MCF 10A (cell line): ENCODE results near the gene PAMR1. TPM values are rescaled to one million over a fixed set of nuclear protein-coding genes. Genes with fewer than 3 reads are reported as not detected.
A peak's percentile ranks its signal among the peaks of the same experiment; 100 is the strongest.

Source experiments
- BruUV-seq: library from RNA; stranded (reverse); fragments of 400-500 nt; replicated peaks from 2 replicates; lab custom pipeline; 2021; lab: Mats Ljungman, UMichigan
- CTCF ChIA-PET: fragments of 300-600 bp; sonication (Branson Sonifier 250); formaldehyde crosslinking; extraction: SDS; loops from one replicate; lab custom pipeline; 2021; ENCODE audit warnings: antibody characterized with exemption, inconsistent platforms; lab: Yijun Ruan, JAX
- POLR2A ChIA-PET: fragments of 300-600, 350-650 bp; sonication (Branson Sonifier 250); formaldehyde crosslinking; extraction: SDS; loops from one replicate; lab custom pipeline; 2020; ENCODE audit warnings: antibody characterized with exemption, inconsistent platforms; lab: Yijun Ruan, JAX
- DNase-seq: peaks from one replicate; pipeline ENCODE4 v3.0.0-alpha.2; 2018; ENCODE audit not compliant: unreplicated experiment
- H3K27ac Mint-ChIP-seq: one replicate; pipeline ENCODE4 v1.8.0; 2022; ENCODE audit warnings: mild to moderate bottlenecking, low read depth, mixed read lengths; ENCODE audit not compliant: unreplicated experiment
- H3K27me3 Mint-ChIP-seq: one replicate; pipeline ENCODE4 v1.8.0; 2022; ENCODE audit warnings: mixed read lengths; ENCODE audit not compliant: insufficient read depth, unreplicated experiment
- H3K36me3 Mint-ChIP-seq: one replicate; pipeline ENCODE4 v1.8.0; 2022; ENCODE audit warnings: mild to moderate bottlenecking, moderate library complexity, mixed read lengths; ENCODE audit not compliant: insufficient read depth, unreplicated experiment
- H3K4me1 Mint-ChIP-seq: one replicate; pipeline ENCODE4 v1.8.0; 2022; ENCODE audit warnings: mixed read lengths; ENCODE audit not compliant: insufficient read depth, unreplicated experiment
- H3K4me3 Mint-ChIP-seq: one replicate; pipeline ENCODE4 v1.8.0; 2022; ENCODE audit warnings: mild to moderate bottlenecking, moderate library complexity, mixed read lengths; ENCODE audit not compliant: unreplicated experiment
- H3K9me3 Mint-ChIP-seq: one replicate; pipeline ENCODE4 v1.8.0; 2022; ENCODE audit warnings: mixed read lengths; ENCODE audit not compliant: unreplicated experiment
- CTCF ChIP-seq: fragments of 200-600 bp; IDR thresholded peaks from one replicate; pipeline ENCODE4 v1.8.0; 2022; ENCODE audit warnings: antibody characterized with exemption, mild to moderate bottlenecking; ENCODE audit not compliant: unreplicated experiment
- intact Hi-C: fragments of 100-400 bp; cut with micrococcal nuclease; formaldehyde crosslinking; loops from 2 replicates; pipeline ENCODE4 v1.14.1; 2022
- total RNA-seq: library from RNA; stranded (reverse); gene quantifications from 2 replicates; pipeline ENCODE4 v1.2.3, GENCODE V29; 2022

The PAMR1 gene
- total RNA-seq, 1 experiment from 2014 or later: 0.51 TPM

- intact Hi-C loops: no loop called here
- TF ChIP-seq CTCF: no peak
- CTCF ChIA-PET: no interaction called here
- POLR2A ChIA-PET: interaction anchor here (0.6 kb wide), 1 partner anchor 62 kb away, joined by 3 read pairs; no protein-coding TSS in a partner anchor
- peaks cover 6% of the 10 kb centered on the region for H3K4me1 Mint-ChIP-seq
- DNase-seq: no peak
- no peaks in the 10 kb centered on the region for H3K27me3 Mint-ChIP-seq
- H3K36me3 Mint-ChIP-seq: no peaks in the 10 kb centered on the region
- H3K27ac Mint-ChIP-seq: no peak overlapping the region
- H3K9me3 Mint-ChIP-seq: no peaks in the 10 kb centered on the region
- BruUV-seq: no TSS peak
- no peak overlapping the region for H3K4me3 Mint-ChIP-seq
These were observed 13.8 kb downstream of the PAMR1 start for GRCh38 chr11:35511666-35512065.

- no peaks in the 10 kb centered on the region for H3K4me1 Mint-ChIP-seq
- no peaks in the 10 kb centered on the region for H3K27me3 Mint-ChIP-seq
- intact Hi-C loops: no loop called here
- no peak overlapping the region for H3K27ac Mint-ChIP-seq
- no peak for TF ChIP-seq CTCF
- no peaks in the 10 kb centered on the region for H3K9me3 Mint-ChIP-seq
- DNase-seq: peak; percentile 8
- H3K4me3 Mint-ChIP-seq: no peak overlapping the region
- H3K36me3 Mint-ChIP-seq: no peaks in the 10 kb centered on the region
- CTCF ChIA-PET: interaction anchor here (0.6 to 0.7 kb wide), 4 partner anchors 60 to 771 kb away, joined by 3 to 4 read pairs (median 4); no protein-coding TSS in a partner anchor
- BruUV-seq: no TSS peak
- POLR2A ChIA-PET: no interaction called here
These were observed 17.7 kb downstream of the PAMR1 start for GRCh38 chr11:35507688-35508087.

- Mint-ChIP-seq H3K36me3 (no peaks in the 10 kb centered on the region), H3K9me3 (no peaks in the 10 kb centered on the region), H3K4me1 (no peaks in the 10 kb centered on the region), H3K4me3 (no peak overlapping the region), H3K27ac (no peak overlapping the region), H3K27me3 (no peaks in the 10 kb centered on the region)
- POLR2A ChIA-PET: interaction anchor here (0.6 kb wide), 1 partner anchor 84 kb away, joined by 3 read pairs; no protein-coding TSS in a partner anchor
- intact Hi-C loops: no loop called here
- no TSS peak for BruUV-seq
- DNase-seq: no peak
- TF ChIP-seq CTCF: no peak
- CTCF ChIA-PET: interaction anchor here (0.6 to 9.0 kb wide), 2 partner anchors 16 to 928 kb away, joined by 6 to 78 read pairs; no protein-coding TSS in a partner anchor
These were observed 23.6 kb downstream of the PAMR1 start for GRCh38 chr11:35501776-35502175.

GRCh38 chr11:35500744-35501143 lies 24.7 kb downstream of the PAMR1 start:
- CTCF ChIA-PET: interaction anchor here (0.6 to 9.0 kb wide), 2 partner anchors 15 to 1007 kb away, joined by 3 to 78 read pairs; no protein-coding TSS in a partner anchor

More at GRCh38 chr11:35500744-35501143, 24.7 kb downstream of the PAMR1 start:
- Mint-ChIP-seq H3K9me3 (no peaks in the 10 kb centered on the region), H3K4me1 (no peaks in the 10 kb centered on the region), H3K36me3 (no peaks in the 10 kb centered on the region), H3K27me3 (no peaks in the 10 kb centered on the region), H3K27ac (no peak overlapping the region), H3K4me3 (no peak overlapping the region)
- POLR2A ChIA-PET: no interaction called here
- intact Hi-C loops: no loop called here
- no peak for DNase-seq
- no TSS peak for BruUV-seq
- no peak for TF ChIP-seq CTCF
